Astrocyte (in vitro differentiated cells and primary cell): ENCODE data around the gene POU5F1. TPM values are rescaled to one million over a fixed set of nuclear protein-coding genes. Genes with fewer than 3 reads are reported as not detected.

Experiments
- DNase-seq: peaks from one replicate; pipeline ENCODE4 v3.0.0-alpha.2; 2010; ENCODE audit warnings: low read depth
- FAIRE-seq: peaks from 2 replicates; lab custom pipeline; 2011; peaks lifted over from hg19 to GRCh38; lab: Jason Lieb, UNC
- H2AFZ ChIP-seq: 2 replicates; pipeline ENCODE4 v1.6.0; 2012; ENCODE audit warnings: low read depth, low read length, inconsistent platforms
- H3K27ac ChIP-seq: 2 replicates; pipeline ENCODE4 v1.5.1; 2011; ENCODE audit warnings: low read depth, low read length, inconsistent platforms
- H3K27me3 ChIP-seq: 2 replicates; pipeline ENCODE4 v1.6.0; 2011; ENCODE audit warnings: low read length, inconsistent platforms; ENCODE audit not compliant: insufficient read depth
- H3K36me3 ChIP-seq: 2 replicates; pipeline ENCODE4 v1.5.1; 2011; ENCODE audit warnings: low read length, inconsistent platforms; ENCODE audit not compliant: insufficient read depth
- H3K4me1 ChIP-seq: 2 replicates; pipeline ENCODE4 v1.5.1; 2011; ENCODE audit warnings: low read length, inconsistent platforms; ENCODE audit not compliant: insufficient read depth
- H3K4me2 ChIP-seq: 2 replicates; pipeline ENCODE4 v1.6.0; 2012; ENCODE audit warnings: low read length, inconsistent platforms
- H3K4me3 ChIP-seq: 2 replicates; pipeline ENCODE4 v1.5.1; 2011; ENCODE audit warnings: low read depth, mild to moderate bottlenecking, low read length, inconsistent platforms; ENCODE audit not compliant: insufficient read depth
- H3K79me2 ChIP-seq: 2 replicates; pipeline ENCODE4 v1.6.0; 2012; ENCODE audit warnings: mild to moderate bottlenecking, low read length, inconsistent platforms; ENCODE audit not compliant: insufficient read depth
- H3K9ac ChIP-seq: 2 replicates; pipeline ENCODE4 v1.6.0; 2012; ENCODE audit warnings: mild to moderate bottlenecking, low read length, inconsistent platforms
- H3K9me3 ChIP-seq: 2 replicates; pipeline ENCODE4 v1.5.1; 2012; ENCODE audit warnings: low read depth, mild to moderate bottlenecking, low read length, inconsistent platforms; ENCODE audit not compliant: insufficient read depth
- H4K20me1 ChIP-seq: 2 replicates; pipeline ENCODE4 v1.6.0; 2012; ENCODE audit warnings: low read length, inconsistent platforms; ENCODE audit not compliant: insufficient read depth
- H3K27ac Mint-ChIP-seq: one replicate; pipeline ENCODE4 v1.8.0; 2021; ENCODE audit warnings: mild to moderate bottlenecking, mixed read lengths; ENCODE audit not compliant: unreplicated experiment
- H3K27me3 Mint-ChIP-seq: one replicate; pipeline ENCODE4 v1.8.0; 2021; ENCODE audit warnings: low read depth, mixed read lengths; ENCODE audit not compliant: unreplicated experiment
- H3K36me3 Mint-ChIP-seq: one replicate; pipeline ENCODE4 v1.8.0; 2021; ENCODE audit warnings: low read depth, mixed read lengths; ENCODE audit not compliant: unreplicated experiment
- H3K4me1 Mint-ChIP-seq: one replicate; pipeline ENCODE4 v1.8.0; 2021; ENCODE audit warnings: low read depth, mixed read lengths; ENCODE audit not compliant: unreplicated experiment
- H3K4me3 Mint-ChIP-seq: one replicate; pipeline ENCODE4 v1.8.0; 2021; ENCODE audit warnings: mild to moderate bottlenecking, moderate library complexity, mixed read lengths; ENCODE audit not compliant: unreplicated experiment
- H3K9me3 Mint-ChIP-seq: one replicate; pipeline ENCODE4 v1.8.0; 2021; ENCODE audit warnings: mild to moderate bottlenecking, mixed read lengths; ENCODE audit not compliant: unreplicated experiment
- CTCF ChIP-seq: IDR thresholded peaks from 2 replicates; pipeline ENCODE4 v1.5.1; 2011; ENCODE audit warnings: low read depth, mild to moderate bottlenecking, inconsistent platforms, low read length, moderate library complexity; ENCODE audit not compliant: insufficient read depth
- EZH2 ChIP-seq: IDR thresholded peaks from 2 replicates; pipeline ENCODE4 v1.6.1; 2012; ENCODE audit warnings: mild to moderate bottlenecking, low read length, inconsistent platforms; ENCODE audit not compliant: insufficient read depth
- total RNA-seq: library from RNA; stranded (reverse); gene quantifications from 2 replicates; pipeline ENCODE4 v1.2.1, GENCODE V29; 2021

POU5F1 gene
- total RNA-seq, 1 donor from 2014 or later = 5.4 TPM

- peak overlapping the region; percentile 90 for H3K4me2 ChIP-seq
These were observed 55.3 kb downstream of the POU5F1 start for GRCh38 chr6:31114970-31115849.

GRCh38 chr6:31114541-31114878, 56.0 kb downstream of the POU5F1 start, which contains the start of gene PSORS1C1:
Gene PSORS1C1 (plus strand): TSS chr6:31114800. CDS start chr6:31129633, 14,833 bp downstream.
- Histone ChIP-seq H2AFZ (peak within 1 kb of the TSS; percentile 54), H3K36me3 (no peaks in the 10 kb centered on the region), H3K4me3 (peak within 1 kb of the TSS; percentile 55), H3K4me1 (peaks cover 24% of the 10 kb centered on the region), H3K4me2 (peak within 1 kb of the TSS; percentile 90), H3K9me3 (no peaks in the 10 kb centered on the region), H3K9ac (peak within 1 kb of the TSS; percentile 82), H3K79me2 (peaks cover 31% of the 10 kb centered on the region), H3K27ac (peak within 1 kb of the TSS; percentile 85), H3K27me3 (peaks cover 16% of the 10 kb centered on the region), H4K20me1 (no peaks in the 10 kb centered on the region)
- no peaks in the 10 kb centered on the region for H3K27me3 Mint-ChIP-seq
- TF ChIP-seq EZH2 (no peak), CTCF (no peak)
- peaks cover 49% of the 10 kb centered on the region for H3K4me1 Mint-ChIP-seq
- H3K9me3 Mint-ChIP-seq = no peaks in the 10 kb centered on the region
- H3K4me3 Mint-ChIP-seq = peak within 1 kb of the TSS; percentile 85
- FAIRE-seq (peak; percentile 91), DNase-seq (peak; percentile 95)
- peak within 1 kb of the TSS; percentile 100 for H3K27ac Mint-ChIP-seq
- peaks cover 2% of the 10 kb centered on the region for H3K36me3 Mint-ChIP-seq

More at GRCh38 chr6:31114970-31115849, 55.3 kb downstream of the POU5F1 start:
- peaks cover 45% of the 10 kb centered on the region for H3K4me1 Mint-ChIP-seq
- H3K27me3 ChIP-seq = peaks cover 9% of the 10 kb centered on the region
- H3K9ac ChIP-seq = peak overlapping the region; percentile 82
- peaks cover 31% of the 10 kb centered on the region for H3K79me2 ChIP-seq
- TF ChIP-seq CTCF (peak; percentile 21), EZH2 (no peak)
- H3K4me1 ChIP-seq = peaks cover 24% of the 10 kb centered on the region
- no peaks in the 10 kb centered on the region for H3K9me3 ChIP-seq
- peak overlapping the region; percentile 100 for H3K27ac Mint-ChIP-seq
- H3K36me3 ChIP-seq = no peaks in the 10 kb centered on the region
- no peaks in the 10 kb centered on the region for H3K9me3 Mint-ChIP-seq
- DNase-seq (peak; percentile 36), FAIRE-seq (no peak)
- no peaks in the 10 kb centered on the region for H4K20me1 ChIP-seq
- peak overlapping the region; percentile 32 for H2AFZ ChIP-seq
- H3K4me3 ChIP-seq = peak overlapping the region; percentile 55
- no peaks in the 10 kb centered on the region for H3K27me3 Mint-ChIP-seq
- peak overlapping the region; percentile 85 for H3K27ac ChIP-seq
- peak overlapping the region; percentile 85 for H3K4me3 Mint-ChIP-seq
- peaks cover 2% of the 10 kb centered on the region for H3K36me3 Mint-ChIP-seq

Other genes with a start within 250 kb of the POU5F1 start
- not detected in 2 replicates for gene SFTA2, start 238.5 kb downstream of the POU5F1 start, total RNA-seq
- gene MUCL3, start 229.7 kb downstream of the POU5F1 start, total RNA-seq = not detected in 2 replicates
- gene MUC21, start 187.0 kb downstream of the POU5F1 start, total RNA-seq = not detected in 2 replicates
- 0.05 TPM in 1 of 2 replicates, not detected in the other for gene MUC22, start 160.2 kb downstream of the POU5F1 start, total RNA-seq
- 4.6 and 6.4 TPM in 2 replicates for gene C6orf15, start 58.1 kb downstream of the POU5F1 start, total RNA-seq
- 8.8 and 9.2 TPM in 2 replicates for gene PSORS1C1, start 55.9 kb downstream of the POU5F1 start, total RNA-seq
- 0.22 and 0.27 TPM in 2 replicates for gene CDSN, start 50.2 kb downstream of the POU5F1 start, total RNA-seq
- gene PSORS1C2, start 31.6 kb downstream of the POU5F1 start, total RNA-seq = not detected in 2 replicates
- 10.2 and 11.5 TPM in 2 replicates for gene CCHCR1, start 12.9 kb downstream of the POU5F1 start, total RNA-seq
- 1.5 and 2.5 TPM in 2 replicates for gene TCF19, start 12.1 kb downstream of the POU5F1 start, total RNA-seq
- gene HLA-C, start 101.4 kb upstream of the POU5F1 start, total RNA-seq = 587 and 786 TPM in 2 replicates
- 1,493 and 2,082 TPM in 2 replicates for gene HLA-B, start 186.5 kb upstream of the POU5F1 start, total RNA-seq
- gene MICA, start 232.9 kb upstream of the POU5F1 start, total RNA-seq = 70.0 and 70.6 TPM in 2 replicates